ENCODE results near the gene TUBA4A. TPM values are rescaled to one million over a fixed set of nuclear protein-coding genes. Genes with fewer than 3 reads are reported as not detected.

The TUBA4A gene
- total and polyA plus RNA-seq, 9 of the 15 experiments (the other 6 are each of a cell fraction or from before 2014, with no cell fraction given): 25.1 to 174 (median 42.4) TPM

- TF ChIP-seq ZNF347 (CRISPR knock-in tag; IDR thresholded peaks at IDR 0.05; ENCODE audit: low read depth) (no peak), ELF4 (CRISPR knock-in tag; IDR thresholded peaks at IDR 0.05) (no peak), ZNF507 (tag; conservative IDR thresholded peaks at IDR 0.05) (no peak), HDAC6 (IDR thresholded peaks at IDR 0.05; ENCODE audit: low read depth, low read length) (no peak), PHB2 (IDR thresholded peaks at IDR 0.05; ENCODE audit: low read depth) (peak; percentile 35; the same call in 1 of the 2 replicates), PHTF2 (CRISPR knock-in tag; IDR thresholded peaks at IDR 0.05) (no peak), DLX4 (CRISPR knock-in tag; IDR thresholded peaks at IDR 0.05) (no peak), ZNF644 (tag; IDR thresholded peaks at IDR 0.05; ENCODE audit: low read depth) (no peak), ARID3B (CRISPR knock-in tag; IDR thresholded peaks at IDR 0.05; ENCODE audit: borderline replicate concordance) (no peak), NFE2 (IDR thresholded peaks at IDR 0.05; ENCODE audit: low read depth) (no peak), KDM5B (IDR thresholded peaks at IDR 0.05; ENCODE audit: insufficient replicate concordance, low read depth, low read length) (peak; percentile 45), SPI1 (IDR thresholded peaks at IDR 0.05; ENCODE audit: borderline replicate concordance, low read depth, low read length) (peak; percentile 81), GATAD2B (IDR thresholded peaks at IDR 0.05; ENCODE audit: borderline replicate concordance) (peak; percentile 89; the same call in 1 of the 2 replicates), PATZ1 (CRISPR knock-in tag; IDR thresholded peaks at IDR 0.05; ENCODE audit: borderline replicate concordance) (no peak), TCF7 (IDR thresholded peaks at IDR 0.05; ENCODE audit: borderline replicate concordance) (no peak), HNRNPH1 (optimal IDR thresholded peaks at IDR 0.05; ENCODE audit: low read depth, low read length) (no peak), NBN (IDR thresholded peaks at IDR 0.05; ENCODE audit: low read depth) (no peak), ZNF23 (CRISPR knock-in tag; IDR thresholded peaks at IDR 0.05) (no peak), HNRNPLL (IDR thresholded peaks at IDR 0.05; ENCODE audit: low read depth, low read length, poor library complexity, severe bottlenecking) (no peak), AFF4 (CRISPR knock-in tag; IDR thresholded peaks at IDR 0.05) (0 out of 2 replicates have a peak, but pooled peaks have one; percentile 55)
These were observed 40.9 kb upstream of the TUBA4A start (continued) for GRCh38 chr2:219294356-219295351.
